ENCODE results near the gene ADRB1.

DNA sequence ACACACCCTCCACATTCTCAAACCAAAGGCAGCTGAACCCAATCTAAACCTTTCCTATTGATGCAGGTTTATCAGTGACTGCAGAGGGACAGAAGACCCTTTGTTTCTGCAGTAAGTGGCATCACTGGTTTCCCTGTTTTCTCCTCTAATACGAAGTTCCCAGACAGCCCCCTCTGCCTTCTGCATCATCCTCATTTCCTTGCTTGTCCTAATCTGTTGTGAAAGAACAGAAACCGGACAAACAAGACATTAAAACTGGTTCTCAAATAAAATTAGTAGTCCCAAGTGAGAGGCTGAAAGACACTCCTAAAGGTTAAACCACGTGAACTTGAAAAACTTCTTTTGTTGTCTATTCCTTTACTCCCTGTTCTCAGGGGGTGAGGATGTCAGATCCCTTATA lies 10.1 kb upstream of the ADRB1 start:
- TF ChIP-seq TAF1 (IDR thresholded peaks at IDR 0.05; ENCODE audit: borderline replicate concordance, insufficient read depth, low read length), result no peak
- TF ChIP-seq, protein P1, sequence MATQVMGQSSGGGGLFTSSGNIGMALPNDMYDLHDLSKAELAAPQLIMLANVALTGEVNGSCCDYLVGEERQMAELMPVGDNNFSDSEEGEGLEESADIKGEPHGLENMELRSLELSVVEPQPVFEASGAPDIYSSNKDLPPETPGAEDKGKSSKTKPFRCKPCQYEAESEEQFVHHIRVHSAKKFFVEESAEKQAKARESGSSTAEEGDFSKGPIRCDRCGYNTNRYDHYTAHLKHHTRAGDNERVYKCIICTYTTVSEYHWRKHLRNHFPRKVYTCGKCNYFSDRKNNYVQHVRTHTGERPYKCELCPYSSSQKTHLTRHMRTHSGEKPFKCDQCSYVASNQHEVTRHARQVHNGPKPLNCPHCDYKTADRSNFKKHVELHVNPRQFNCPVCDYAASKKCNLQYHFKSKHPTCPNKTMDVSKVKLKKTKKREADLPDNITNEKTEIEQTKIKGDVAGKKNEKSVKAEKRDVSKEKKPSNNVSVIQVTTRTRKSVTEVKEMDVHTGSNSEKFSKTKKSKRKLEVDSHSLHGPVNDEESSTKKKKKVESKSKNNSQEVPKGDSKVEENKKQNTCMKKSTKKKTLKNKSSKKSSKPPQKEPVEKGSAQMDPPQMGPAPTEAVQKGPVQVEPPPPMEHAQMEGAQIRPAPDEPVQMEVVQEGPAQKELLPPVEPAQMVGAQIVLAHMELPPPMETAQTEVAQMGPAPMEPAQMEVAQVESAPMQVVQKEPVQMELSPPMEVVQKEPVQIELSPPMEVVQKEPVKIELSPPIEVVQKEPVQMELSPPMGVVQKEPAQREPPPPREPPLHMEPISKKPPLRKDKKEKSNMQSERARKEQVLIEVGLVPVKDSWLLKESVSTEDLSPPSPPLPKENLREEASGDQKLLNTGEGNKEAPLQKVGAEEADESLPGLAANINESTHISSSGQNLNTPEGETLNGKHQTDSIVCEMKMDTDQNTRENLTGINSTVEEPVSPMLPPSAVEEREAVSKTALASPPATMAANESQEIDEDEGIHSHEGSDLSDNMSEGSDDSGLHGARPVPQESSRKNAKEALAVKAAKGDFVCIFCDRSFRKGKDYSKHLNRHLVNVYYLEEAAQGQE (IDR thresholded peaks at IDR 0.05; ENCODE audit: insufficient read depth in 1 of 2, low read depth in 2 of 2, low read length in 2 of 2), result no peak

Data from PFSK-1 (cell line).